Skeletal muscle satellite cell (primary cell): ENCODE data around the gene RAD51C.
A peak's percentile ranks its signal among the peaks of the same experiment; 100 is the strongest.
"Not testable (repeated sequence)": the region's sequence is repeated elsewhere in the genome, so short reads cannot be mapped to it uniquely, and the experiment has no call there.

ENCODE experiments used
- H3K27me3 ChIP-seq: 2 replicates; pipeline ENCODE4 v1.7.0; 2013; ENCODE audit warnings: low read length; ENCODE audit not compliant: control insufficient read depth, insufficient read depth
- H3K36me3 ChIP-seq: 2 replicates; pipeline ENCODE4 v1.7.0; 2013; ENCODE audit warnings: mild to moderate bottlenecking, control low read depth, low read length; ENCODE audit not compliant: insufficient read depth
- H3K4me1 ChIP-seq: 2 replicates; pipeline ENCODE4 v1.7.0; 2013; ENCODE audit warnings: low read length; ENCODE audit not compliant: control insufficient read depth, insufficient read depth
- H3K4me2 ChIP-seq: 2 replicates; pipeline ENCODE4 v1.7.0; 2013; ENCODE audit warnings: mild to moderate bottlenecking, low read length
- H3K4me3 ChIP-seq: 2 replicates; pipeline ENCODE4 v1.7.0; 2013; ENCODE audit warnings: low read length
- H3K9ac ChIP-seq: 2 replicates; pipeline ENCODE4 v1.7.0; 2013; ENCODE audit warnings: mild to moderate bottlenecking, low read depth, low read length, moderate library complexity
- H3K9me3 ChIP-seq: replicated peaks from 2 replicates; pipeline ENCODE4 v1.7.0; 2013; ENCODE audit warnings: mild to moderate bottlenecking, control low read depth, low read length

The RAD51C gene

GRCh38 chr17:58688521-58688920, 3.9 kb upstream of the RAD51C start:
- no peaks in the 10 kb centered on the region for H3K36me3 ChIP-seq
- H3K4me3 ChIP-seq, result no peak overlapping the region
- no peaks in the 10 kb centered on the region for H3K27me3 ChIP-seq
- no peak overlapping the region for H3K4me2 ChIP-seq
- no peaks in the 10 kb centered on the region for H3K9me3 ChIP-seq
- H3K9ac ChIP-seq, result no peak overlapping the region
- H3K4me1 ChIP-seq, result peaks cover 9% of the 10 kb centered on the region

GRCh38 chr17:58690033-58690432, 2.4 kb upstream of the RAD51C start:
- H3K36me3 ChIP-seq, H3K9ac ChIP-seq, H3K4me3 ChIP-seq: not testable (repeated sequence)

GRCh38 chr17:58691701-58692238, 632 bp upstream of the RAD51C start, which contains the start of gene TEX14:
TEX14 (minus strand) TSS chr17:58692045; CDS start chr17:58652001, 40,044 bp downstream.
- H3K36me3 ChIP-seq, result no peaks in the 10 kb centered on the region
- peak within 1 kb of the TSS; percentile 81 for H3K4me3 ChIP-seq
- H3K9me3 ChIP-seq, result no peaks in the 10 kb centered on the region
- no peaks in the 10 kb centered on the region for H3K27me3 ChIP-seq
- peak within 1 kb of the TSS; percentile 82 for H3K9ac ChIP-seq
- peak within 1 kb of the TSS; percentile 89 for H3K4me2 ChIP-seq
- peaks cover 15% of the 10 kb centered on the region for H3K4me1 ChIP-seq

More at GRCh38 chr17:58690033-58690432, 2.4 kb upstream of the RAD51C start:
- H3K4me1 ChIP-seq, result peaks cover 15% of the 10 kb centered on the region
- not testable (repeated sequence) for H3K4me2 ChIP-seq, H3K9me3 ChIP-seq, H3K27me3 ChIP-seq

DNA sequence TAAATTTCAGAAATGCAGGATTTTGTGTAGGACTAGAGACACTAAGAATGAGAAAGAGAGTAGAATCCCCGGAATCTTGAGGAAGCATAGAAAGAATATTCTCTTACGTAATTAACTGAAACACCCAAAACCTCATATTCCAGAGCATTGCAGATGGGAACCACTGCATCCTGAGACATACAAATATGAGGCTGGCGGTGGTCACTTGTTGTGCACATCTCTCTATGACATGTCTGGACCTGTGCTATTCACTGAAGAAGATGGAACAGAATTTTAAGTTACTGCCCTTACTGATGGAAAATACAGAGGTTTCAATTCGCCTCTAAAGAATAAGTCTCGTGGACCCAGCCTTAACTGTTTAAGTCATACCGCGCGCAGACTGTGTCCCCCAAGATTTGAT, 806 bp downstream of the RAD51C start:
- H3K9me3 ChIP-seq, result no peaks in the 10 kb centered on the region
- H3K4me1 ChIP-seq, result peaks cover 15% of the 10 kb centered on the region
- H3K36me3 ChIP-seq, result no peaks in the 10 kb centered on the region
- H3K4me2 ChIP-seq, result peak overlapping the region; percentile 89
- H3K27me3 ChIP-seq, result no peaks in the 10 kb centered on the region
- H3K9ac ChIP-seq, result peak overlapping the region; percentile 82
- peak overlapping the region; percentile 81 for H3K4me3 ChIP-seq

- no peaks in the 10 kb centered on the region for H3K9me3 ChIP-seq
- no peak overlapping the region for H3K4me3 ChIP-seq
- no peaks in the 10 kb centered on the region for H3K27me3 ChIP-seq
- H3K36me3 ChIP-seq, result no peaks in the 10 kb centered on the region
- peaks cover 15% of the 10 kb centered on the region for H3K4me1 ChIP-seq
- H3K9ac ChIP-seq, result peak overlapping the region; percentile 82
- peak overlapping the region; percentile 89 for H3K4me2 ChIP-seq
Measured at GRCh38 chr17:58693751-58694150, 1.3 kb downstream of the RAD51C start.

GRCh38 chr17:58694302-58694701, 1.9 kb downstream of the RAD51C start:
- H3K4me3 ChIP-seq, result no peak overlapping the region
- H3K36me3 ChIP-seq, result no peaks in the 10 kb centered on the region
- H3K9ac ChIP-seq, result no peak overlapping the region
- no peaks in the 10 kb centered on the region for H3K27me3 ChIP-seq
- H3K4me1 ChIP-seq, result peaks cover 15% of the 10 kb centered on the region
- H3K9me3 ChIP-seq, result no peaks in the 10 kb centered on the region
- H3K4me2 ChIP-seq, result peak overlapping the region; percentile 89

DNA sequence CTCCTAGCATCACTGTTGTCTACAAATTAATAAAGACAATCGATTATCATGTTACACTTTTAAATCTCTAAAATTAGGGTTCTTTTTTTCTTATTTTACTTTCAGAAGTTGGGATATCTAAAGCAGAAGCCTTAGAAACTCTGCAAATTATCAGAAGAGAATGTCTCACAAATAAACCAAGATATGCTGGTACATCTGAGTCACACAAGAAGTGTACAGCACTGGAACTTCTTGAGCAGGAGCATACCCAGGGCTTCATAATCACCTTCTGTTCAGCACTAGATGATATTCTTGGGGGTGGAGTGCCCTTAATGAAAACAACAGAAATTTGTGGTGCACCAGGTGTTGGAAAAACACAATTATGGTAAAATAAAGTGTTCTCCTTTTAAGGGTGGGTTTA, 2.4 kb downstream of the RAD51C start:
- no peak overlapping the region for H3K4me3 ChIP-seq
- H3K4me2 ChIP-seq, result no peak overlapping the region

DNA sequence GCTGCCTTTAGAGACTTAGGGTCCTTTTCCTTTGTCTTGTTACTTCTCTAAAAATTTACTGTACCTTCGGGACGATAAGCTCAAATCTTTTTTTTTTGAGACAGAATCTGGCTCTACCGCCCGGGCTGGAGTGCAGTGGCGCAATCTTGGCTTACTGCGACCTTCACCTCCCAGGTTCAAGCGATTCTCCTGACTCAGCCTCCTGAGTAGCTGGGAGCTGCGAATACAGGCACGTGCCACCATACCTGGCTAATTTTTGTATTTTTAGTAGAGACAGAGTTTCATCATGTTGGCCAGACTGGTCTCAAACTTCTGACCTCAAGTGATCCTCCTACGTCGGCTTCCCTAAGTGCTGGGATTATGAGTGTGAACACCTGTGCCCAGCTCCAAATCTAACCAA, 7.4 kb downstream of the RAD51C start:
- H3K9me3 ChIP-seq, result no peaks in the 10 kb centered on the region
- no peaks in the 10 kb centered on the region for H3K27me3 ChIP-seq
- H3K4me1 ChIP-seq, result peaks cover 4% of the 10 kb centered on the region
- H3K9ac ChIP-seq, result no peak overlapping the region
- peaks cover 3% of the 10 kb centered on the region for H3K36me3 ChIP-seq
- H3K4me2 ChIP-seq, result no peak overlapping the region
- no peak overlapping the region for H3K4me3 ChIP-seq

More for the DNA sequence above, 2.4 kb downstream of the RAD51C start:
- Histone ChIP-seq H3K36me3 (no peaks in the 10 kb centered on the region), H3K9ac (no peak overlapping the region), H3K4me1 (peaks cover 15% of the 10 kb centered on the region), H3K27me3 (no peaks in the 10 kb centered on the region), H3K9me3 (no peaks in the 10 kb centered on the region)

DNA sequence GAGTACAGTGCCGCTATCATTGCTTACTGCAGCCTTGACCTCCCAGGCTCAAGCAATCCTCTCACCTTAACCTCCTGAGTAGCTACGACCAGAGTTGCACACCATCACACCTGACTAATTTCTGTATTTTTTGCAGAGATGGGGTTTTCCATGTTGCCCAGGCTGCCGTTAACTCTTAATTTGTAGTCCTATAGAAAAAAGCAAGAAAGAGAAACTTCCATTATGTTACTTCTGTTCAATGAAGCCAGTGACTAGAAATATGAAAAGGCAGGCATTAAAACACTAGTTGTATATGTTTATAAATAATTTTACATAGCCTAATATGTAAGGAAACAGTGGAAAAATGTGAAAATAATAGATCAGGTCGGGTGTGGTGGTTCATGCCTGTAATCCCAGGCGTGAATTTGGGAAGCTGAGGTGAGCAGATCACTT, 9.7 kb downstream of the RAD51C start:
- H3K4me1 ChIP-seq, result peaks cover 4% of the 10 kb centered on the region
- no peak overlapping the region for H3K4me2 ChIP-seq
- no peaks in the 10 kb centered on the region for H3K9me3 ChIP-seq
- H3K4me3 ChIP-seq, result no peak overlapping the region
- H3K9ac ChIP-seq, result no peak overlapping the region
- H3K36me3 ChIP-seq, result peaks cover 3% of the 10 kb centered on the region
- H3K27me3 ChIP-seq, result no peaks in the 10 kb centered on the region

DNA sequence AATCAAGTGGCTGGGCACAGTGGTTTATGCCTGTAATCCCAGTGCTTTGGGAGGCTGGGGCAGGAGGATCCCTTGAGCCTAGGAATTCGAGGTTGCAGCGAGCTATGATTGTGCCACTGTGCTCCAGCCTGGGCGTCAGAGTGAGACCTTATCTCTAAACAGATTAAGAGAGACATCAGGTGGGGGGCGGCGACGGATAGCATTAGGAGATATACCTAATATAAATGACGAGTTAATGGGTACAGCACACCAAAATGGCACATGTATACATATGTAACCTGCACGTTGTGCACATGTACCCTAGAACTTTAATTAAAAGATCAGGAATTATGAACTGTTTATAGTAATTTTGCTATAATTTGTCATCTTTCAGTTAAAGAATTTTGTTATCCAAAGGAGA, 10.3 kb downstream of the RAD51C start:
- no peak overlapping the region for H3K4me3 ChIP-seq

GRCh38 chr17:58703137-58703915, 10.9 kb downstream of the RAD51C start:
- Histone ChIP-seq H3K4me3 (no peak overlapping the region), H3K4me2 (no peak overlapping the region), H3K4me1 (peaks cover 4% of the 10 kb centered on the region), H3K36me3 (peaks cover 3% of the 10 kb centered on the region), H3K9me3 (no peaks in the 10 kb centered on the region), H3K9ac (no peak overlapping the region), H3K27me3 (no peaks in the 10 kb centered on the region)

More for the DNA sequence above, 10.3 kb downstream of the RAD51C start:
- H3K9ac ChIP-seq, result no peak overlapping the region
- H3K4me2 ChIP-seq, result no peak overlapping the region
- no peaks in the 10 kb centered on the region for H3K9me3 ChIP-seq
- peaks cover 4% of the 10 kb centered on the region for H3K4me1 ChIP-seq
- peaks cover 3% of the 10 kb centered on the region for H3K36me3 ChIP-seq
- H3K27me3 ChIP-seq, result no peaks in the 10 kb centered on the region

- Histone ChIP-seq H3K9me3 (no peaks in the 10 kb centered on the region), H3K27me3 (no peaks in the 10 kb centered on the region), H3K4me3 (no peak overlapping the region), H3K36me3 (peaks cover 3% of the 10 kb centered on the region), H3K4me2 (no peak overlapping the region), H3K4me1 (peaks cover 4% of the 10 kb centered on the region), H3K9ac (no peak overlapping the region)
Measured at GRCh38 chr17:58703916-58704286, 11.5 kb downstream of the RAD51C start.
